HepG2 (cell line): ENCODE data around the gene RPS23. TPM values are rescaled to one million over a fixed set of nuclear protein-coding genes. Genes with fewer than 3 reads are reported as not detected.

ENCODE experiments used
- EP300 ChIP-seq, 3 experiments: sonication (generic) in 1 of 3; formaldehyde crosslinking in 1 of 3; IDR thresholded peaks; 2 replicates each; pipeline versions ENCODE4 v1.5.1 to v1.6.1; 2011 to 2020; ENCODE audit warnings: low read depth in 2 of 3, low read length in 2 of 3, borderline replicate concordance in 1 of 3, improper control_type of control experiment in 1 of 3, mild to moderate bottlenecking in 1 of 3, missing genetic modification reagents in 1 of 3, moderate library complexity in 1 of 3
- FOXA1 ChIP-seq, 2 experiments: fragments of 450-650 bp in 1 of 2; sonication (generic) in 1 of 2; formaldehyde crosslinking in 1 of 2; IDR thresholded peaks; 2 replicates each; pipeline versions ENCODE4 v1.4.0 to v1.6.1; 2016 to 2020; ENCODE audit warnings: missing genetic modification reagents in 1 of 2
- FOXA3 ChIP-seq: IDR thresholded peaks from 2 replicates; pipeline ENCODE4 v1.6.1; 2016; ENCODE audit warnings: missing genetic modification reagents, missing compliant biosample characterization
- FOXK1 ChIP-seq: sonication (generic); formaldehyde crosslinking; IDR thresholded peaks from 2 replicates; pipeline ENCODE4 v1.4.0; 2020; ENCODE audit warnings: low read depth, missing genetic modification reagents, borderline replicate concordance
- MTA1 ChIP-seq: sonication (generic); formaldehyde crosslinking; IDR thresholded peaks from 2 replicates; pipeline ENCODE4 v1.4.0; 2020; ENCODE audit warnings: missing genetic modification reagents, mild to moderate bottlenecking, borderline replicate concordance
- NR2F6 ChIP-seq, 2 experiments: IDR thresholded peaks; 2 replicates each; pipeline ENCODE4 v1.6.1; 2016; ENCODE audit warnings: antibody characterized with exemption in 1 of 2, mild to moderate bottlenecking in 1 of 2
- PATZ1 ChIP-seq: sonication (generic); formaldehyde crosslinking; IDR thresholded peaks from 2 replicates; pipeline ENCODE4 v1.4.0; 2020; ENCODE audit warnings: missing genetic modification reagents
- POGZ ChIP-seq: sonication (generic); formaldehyde crosslinking; IDR thresholded peaks from 2 replicates; pipeline ENCODE4 v1.4.0; 2020; ENCODE audit warnings: mild to moderate bottlenecking, missing genetic modification reagents
- REXO4 ChIP-seq: sonication (generic); formaldehyde crosslinking; IDR thresholded peaks from 2 replicates; pipeline ENCODE4 v1.8.0; 2022; ENCODE audit warnings: missing genetic modification reagents, mild to moderate bottlenecking, borderline replicate concordance
- RXRB ChIP-seq: IDR thresholded peaks from 2 replicates; pipeline ENCODE4 v1.6.1; 2016; ENCODE audit warnings: borderline replicate concordance, missing genetic modification reagents, missing compliant biosample characterization
- SATB2 ChIP-seq: sonication (generic); formaldehyde crosslinking; IDR thresholded peaks from 2 replicates; pipeline ENCODE4 v1.5.0; 2020; ENCODE audit warnings: missing genetic modification reagents
- SOX6 ChIP-seq, 2 experiments: fragments of 450-650 bp in 1 of 2; sonication (generic) in 1 of 2; formaldehyde crosslinking in 1 of 2; IDR thresholded peaks; 2 replicates each; pipeline versions ENCODE4 v1.4.0 to v1.6.1; 2017 to 2020; ENCODE audit warnings: antibody characterized with exemption in 1 of 2, mild to moderate bottlenecking in 1 of 2, missing genetic modification reagents in 1 of 2
- TAF15 ChIP-seq: fragments of 200-400 bp; formaldehyde crosslinking; IDR thresholded peaks from one replicate; pipeline ENCODE4 v1.6.1; 2018; ENCODE audit warnings: mild to moderate bottlenecking, low read depth, low read length; ENCODE audit not compliant: poor library complexity, severe bottlenecking
- THRA ChIP-seq: sonication (generic); formaldehyde crosslinking; IDR thresholded peaks from 2 replicates; pipeline ENCODE4 v1.4.0; 2020; ENCODE audit warnings: missing genetic modification reagents, borderline replicate concordance
- ZKSCAN5 ChIP-seq: sonication (generic); formaldehyde crosslinking; IDR thresholded peaks from 2 replicates; pipeline ENCODE4 v1.5.1; 2020; ENCODE audit warnings: mild to moderate bottlenecking, missing genetic modification reagents
- ZNF138 ChIP-seq: sonication (generic); formaldehyde crosslinking; IDR thresholded peaks from 2 replicates; pipeline ENCODE4 v1.5.0; 2020; ENCODE audit warnings: mild to moderate bottlenecking, low read depth, missing genetic modification reagents
- ZNF20 ChIP-seq: sonication (generic); formaldehyde crosslinking; IDR thresholded peaks from 2 replicates; pipeline ENCODE4 v1.4.0; 2020; ENCODE audit warnings: mild to moderate bottlenecking, moderate library complexity, missing genetic modification reagents
- ZNF501 ChIP-seq: sonication (generic); formaldehyde crosslinking; IDR thresholded peaks from 2 replicates; pipeline ENCODE4 v1.5.1; 2020; ENCODE audit warnings: mild to moderate bottlenecking, moderate library complexity, missing genetic modification reagents
- ZNF564 ChIP-seq: sonication (generic); formaldehyde crosslinking; IDR thresholded peaks from 2 replicates; pipeline ENCODE4 v1.8.1; 2023; ENCODE audit warnings: mild to moderate bottlenecking, missing genetic modification reagents
- ZNF782 ChIP-seq: sonication (generic); formaldehyde crosslinking; IDR thresholded peaks from 2 replicates; pipeline ENCODE4 v1.4.0; 2020; ENCODE audit warnings: missing genetic modification reagents, mild to moderate bottlenecking, borderline replicate concordance
- polyA plus RNA-seq, 8 experiments: library from polyadenylated mRNA; depleted of rRNA in 3 of 8; stranded (reverse) in 7 of 8; unstranded in 1 of 8; fragments of >200 nt; fragmentation: Illumina TruSeq in 4 of 8; extraction: Trizol in 4 of 8; gene quantifications; 2 replicates each; pipeline versions ENCODE4 v1.2.1 to v1.2.3, GENCODE V29; 2011 to 2016; ENCODE audit warnings: low read depth in 4 of 8, missing spikeins in 1 of 8, mixed read lengths in 1 of 8; ENCODE audit not compliant: insufficient read depth in 1 of 8
- total RNA-seq, 5 experiments: library from RNA; depleted of rRNA; stranded (reverse); fragments of >200 nt; fragmentation: Illumina TruSeq; extraction: Trizol; gene quantifications; 2 replicates each; pipeline ENCODE4 v1.2.3, GENCODE V29; 2016; ENCODE audit warnings: low read depth in 1 of 5

The RPS23 gene
- total and polyA plus RNA-seq, 2 of the 13 experiments (the other 11 are each of a cell fraction or from before 2014, with no cell fraction given), result 3,088 to 3,235 TPM

GRCh38 chr5:82290005-82290404 is 11.9 kb upstream of the RPS23 start (continued):
- TF ChIP-seq THRA (CRISPR knock-in tag) (peak; percentile 88; the same call in 1 of the 2 replicates), POGZ (CRISPR knock-in tag) (peak; percentile 30; the same call in 1 of the 2 replicates), SOX6 (IDR thresholded peaks at IDR 0.05) (no peak), SOX6 (CRISPR knock-in tag; IDR thresholded peaks at IDR 0.05) (peak; percentile 45; the same call in 1 of the 2 replicates), SATB2 (no peak), ZNF782 (CRISPR knock-in tag) (no peak), ZNF20 (CRISPR knock-in tag) (no peak), EP300 (IDR thresholded peaks at IDR 0.05; ENCODE audit: low read depth in 2 of 2, low read length in 2 of 2) (peak in 1 of 2 experiments; percentile 25; a peak in 1 of 4 replicates), EP300 (CRISPR knock-in tag; IDR thresholded peaks at IDR 0.05; ENCODE audit: borderline replicate concordance) (no peak), MTA1 (CRISPR knock-in tag) (no peak), ZNF501 (CRISPR knock-in tag) (no peak), NR2F6 (IDR thresholded peaks at IDR 0.05) (peak; percentile 87), NR2F6 (CRISPR knock-in tag; IDR thresholded peaks at IDR 0.05) (peak; percentile 70), FOXA1 (IDR thresholded peaks at IDR 0.05) (no peak), FOXA1 (CRISPR knock-in tag; IDR thresholded peaks at IDR 0.05) (peak; percentile 70), ZKSCAN5 (CRISPR knock-in tag) (no peak), RXRB (CRISPR knock-in tag) (peak; percentile 61; the same call in 1 of the 2 replicates), FOXK1 (CRISPR knock-in tag) (peak; percentile 29; the same call in 1 of the 2 replicates), FOXA3 (CRISPR knock-in tag) (peak; percentile 55), ZNF138 (CRISPR knock-in tag) (no peak), ZNF564 (no peak), REXO4 (CRISPR knock-in tag) (no peak), PATZ1 (CRISPR knock-in tag) (peak; percentile 44; the same call in 1 of the 2 replicates), TAF15 (no peak)
